GM19455 (cell line): ENCODE results near the gene PCNX2.

Experiments used
- ATAC-seq: cut with Tn5 transposase; IDR thresholded peaks from one replicate; pipeline ENCODE4 v1.9.1; 2021; ENCODE audit not compliant: unreplicated experiment

PCNX2 gene

DNA sequence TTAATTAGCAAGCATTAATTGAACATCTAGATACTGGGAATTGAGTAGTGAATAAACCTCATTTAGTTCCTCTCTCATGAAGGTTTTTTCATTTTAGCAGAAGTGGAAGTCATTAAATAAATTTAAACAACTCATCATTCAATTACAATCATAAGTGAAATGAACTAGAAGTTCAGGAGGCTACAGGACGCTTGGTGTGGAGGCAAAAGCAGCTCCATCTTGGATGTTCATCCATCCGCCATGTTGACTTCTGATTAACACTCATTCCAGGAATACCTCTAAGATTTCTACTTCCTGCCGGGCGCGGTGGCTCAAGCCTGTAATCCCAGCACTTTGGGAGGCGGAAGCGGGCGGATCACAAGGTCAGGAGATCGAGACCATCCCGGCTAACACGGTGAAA, 356.6 kb downstream of the PCNX2 start:
- no peak for ATAC-seq

DNA sequence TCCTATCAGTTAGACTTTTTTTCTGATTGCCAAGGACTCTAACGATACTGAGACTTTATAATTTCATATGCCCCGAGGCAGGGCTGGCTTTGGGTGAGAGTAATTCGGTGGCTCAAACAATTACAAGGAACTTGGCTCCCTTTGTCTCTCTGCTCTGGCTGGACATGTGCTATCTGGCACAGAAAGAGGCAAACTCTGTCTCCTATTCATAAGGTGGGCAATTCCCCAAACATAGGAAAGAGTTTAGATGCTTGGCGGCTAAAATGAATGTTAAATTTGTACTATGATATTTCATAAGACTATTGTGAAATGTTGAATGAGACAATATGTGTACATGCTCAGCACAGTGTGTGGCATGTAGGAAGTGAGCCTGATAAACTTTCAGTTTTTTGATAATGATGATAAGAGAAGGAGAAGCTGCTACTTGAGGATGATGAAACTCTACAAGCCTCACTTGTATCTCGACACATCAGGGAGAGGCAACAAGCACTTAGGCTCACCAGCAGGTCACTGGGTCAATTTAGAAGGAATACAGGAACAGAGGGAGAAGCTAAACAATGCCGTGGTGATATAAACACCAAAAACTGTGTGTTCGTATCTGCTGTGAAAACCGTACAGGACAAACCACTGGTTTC, 357.7 kb downstream of the PCNX2 start:
- no peak for ATAC-seq

DNA sequence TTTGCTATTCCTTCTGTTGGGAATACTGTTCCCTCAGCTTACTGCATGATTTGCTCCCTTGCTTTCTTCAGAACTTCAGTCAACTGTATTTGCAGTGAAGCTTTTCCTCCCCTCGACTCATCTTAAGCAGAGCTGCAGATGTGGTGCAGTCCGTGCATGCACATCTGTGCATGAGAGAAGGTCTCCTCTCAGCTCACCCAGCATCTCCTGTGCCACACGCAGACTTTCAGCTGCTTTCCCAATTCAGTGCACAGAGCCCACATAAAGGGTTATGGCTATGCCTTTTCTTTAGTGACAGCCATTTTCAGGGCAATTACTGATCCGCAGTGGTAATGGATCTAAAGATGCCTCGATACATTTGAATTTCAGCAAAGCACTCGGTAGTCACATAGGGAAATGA, 358.6 kb downstream of the PCNX2 start:
- no peak for ATAC-seq
